Activated CD8-positive, alpha-beta memory T cell treated with anti-CD3 and anti-CD28 coated beads, Interleukin-2, amount 50 U/mL, for 24 hours (primary cell): Measurements from ENCODE around the gene SEPSECS.
"Not testable (repeated sequence)": the region's sequence is repeated elsewhere in the genome, so short reads cannot be mapped to it uniquely, and the experiment has no call there.

Experiments
- DNase-seq: peaks from one replicate; pipeline ENCODE4 v3.0.0-alpha.2; 2020; ENCODE audit errors: extremely low read depth

SEPSECS gene

DNA sequence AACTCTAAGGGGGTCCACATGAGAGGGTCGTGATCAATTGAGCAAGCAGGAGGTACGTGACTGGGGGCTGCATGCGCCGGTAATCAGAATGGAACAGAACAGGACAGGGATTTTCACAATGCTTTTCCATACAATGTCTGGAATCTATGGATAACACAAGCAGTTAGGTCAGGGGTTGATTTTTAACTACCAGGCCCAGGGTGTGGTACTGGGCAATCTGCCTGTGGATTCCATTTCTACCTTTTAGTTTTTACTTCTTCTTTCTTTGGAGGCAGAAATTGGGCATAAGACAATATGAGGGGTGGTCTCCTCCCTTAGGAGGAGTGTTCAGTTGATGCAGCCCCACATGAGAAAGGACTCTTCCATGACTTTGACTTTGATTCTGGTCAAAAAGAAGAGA is 76.8 kb downstream of the SEPSECS start:
- not testable (repeated sequence) for DNase-seq

- DNase-seq, result no peak
Observed at GRCh38 chr4:25081866-25082471, 78.3 kb downstream of the SEPSECS start.

GRCh38 chr4:25080571-25080970 is 79.7 kb downstream of the SEPSECS start:
- DNase-seq, result no peak

GRCh38 chr4:25078523-25078922 is 81.7 kb downstream of the SEPSECS start:
- no peak for DNase-seq

- DNase-seq, result no peak
Observed at GRCh38 chr4:25076625-25077398, 83.4 kb downstream of the SEPSECS start.

DNA sequence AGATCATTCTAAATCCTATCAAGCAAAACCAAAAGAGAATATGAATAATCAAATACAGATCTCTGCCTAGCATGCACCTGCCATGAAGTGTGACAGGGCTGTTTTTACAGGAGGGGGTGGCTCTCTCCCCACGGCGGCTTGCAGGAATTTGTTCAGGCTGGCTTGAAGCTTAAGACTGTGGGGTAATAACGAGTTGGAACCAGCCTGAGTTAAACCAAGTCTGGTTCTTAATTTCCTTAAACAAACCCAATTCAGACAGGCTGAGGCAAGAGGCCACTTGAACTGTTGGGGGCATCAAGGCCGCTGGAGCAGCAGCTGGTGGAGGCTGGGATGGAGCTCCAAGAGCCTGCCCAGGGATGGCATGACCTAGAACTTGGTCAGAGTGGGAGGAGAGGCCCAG is 84.4 kb downstream of the SEPSECS start:
- no peak for DNase-seq

DNA sequence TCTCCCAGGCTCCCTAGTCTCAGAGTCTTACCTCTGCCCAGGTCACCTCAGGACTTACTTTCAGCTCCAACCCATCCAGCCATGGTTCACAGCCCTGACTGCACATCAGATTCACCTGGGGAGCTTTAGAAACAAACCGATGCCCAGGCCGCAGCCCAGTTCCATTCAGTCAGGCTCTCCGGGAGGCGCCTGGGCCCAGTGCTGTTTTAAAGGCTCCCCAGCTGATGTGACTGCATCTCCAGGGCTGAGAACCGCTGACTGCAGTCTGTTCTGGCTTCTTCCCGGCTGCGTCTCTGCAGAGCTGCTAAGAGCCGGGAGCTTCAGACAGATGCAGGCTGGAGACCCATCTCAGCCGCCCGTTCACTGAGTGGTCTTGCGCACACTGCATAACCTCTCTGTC is 85.1 kb downstream of the SEPSECS start:
- no peak for DNase-seq

DNA sequence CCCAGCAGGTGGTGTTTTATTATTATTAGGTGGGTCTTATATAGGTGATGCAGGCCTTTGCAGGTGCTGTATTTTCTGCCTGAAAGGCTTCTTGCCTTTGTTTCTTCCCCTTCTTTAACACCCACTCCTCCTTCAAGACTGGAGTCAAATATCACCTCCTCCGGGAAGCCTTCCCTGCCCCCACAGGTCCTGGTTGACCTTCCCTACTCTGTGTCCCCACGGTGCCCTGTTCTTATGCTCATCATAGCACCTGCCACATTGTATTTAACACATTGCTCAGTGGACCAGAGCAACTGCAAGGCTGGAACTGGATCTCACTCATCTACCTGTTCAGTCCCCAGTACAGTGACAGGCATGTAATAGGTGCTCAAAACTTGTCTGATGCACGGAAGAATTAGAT is 89.7 kb downstream of the SEPSECS start:
- no peak for DNase-seq
